Hepatocyte (in vitro differentiated cells): ENCODE measurements around the gene SLC6A11. TPM values are rescaled to one million over a fixed set of nuclear protein-coding genes. Genes with fewer than 3 reads are reported as not detected.
A peak's percentile ranks its signal among the peaks of the same experiment; 100 is the strongest.

ENCODE experiments used
- DNase-seq: peaks from one replicate; pipeline ENCODE4 v3.0.0-alpha.2; 2016; ENCODE audit warnings: low spot score
- H2AFZ ChIP-seq: fragments of 200-600 bp; sonication (generic); 2 replicates; pipeline ENCODE4 v1.6.0; 2016; ENCODE audit warnings: antibody characterized with exemption, mild to moderate bottlenecking
- H3K27ac ChIP-seq: fragments of 200-600 bp; sonication (generic); 2 replicates; pipeline ENCODE4 v1.5.1; 2016; ENCODE audit warnings: mild to moderate bottlenecking
- H3K27me3 ChIP-seq: fragments of 200-600 bp; sonication (generic); 2 replicates; pipeline ENCODE4 v1.6.1; 2016
- H3K36me3 ChIP-seq: fragments of 200-600 bp; sonication (generic); replicated peaks from 2 replicates; pipeline ENCODE4 v1.5.1; 2016; ENCODE audit warnings: low read depth; ENCODE audit not compliant: insufficient read depth
- H3K4me1 ChIP-seq: fragments of 200-600 bp; sonication (generic); 2 replicates; pipeline ENCODE4 v1.5.1; 2016; ENCODE audit warnings: mild to moderate bottlenecking, moderate library complexity; ENCODE audit not compliant: insufficient read depth
- H3K4me2 ChIP-seq: fragments of 200-600 bp; sonication (generic); 2 replicates; pipeline ENCODE4 v1.6.0; 2016
- H3K4me3 ChIP-seq: fragments of 200-600 bp; sonication (generic); 2 replicates; pipeline ENCODE4 v1.5.1; 2016; ENCODE audit warnings: mild to moderate bottlenecking
- H3K79me2 ChIP-seq: fragments of 200-600 bp; sonication (generic); 2 replicates; pipeline ENCODE4 v1.6.0; 2017; ENCODE audit warnings: mild to moderate bottlenecking
- H3K9me2 ChIP-seq: fragments of 200-600 bp; sonication (generic); replicated peaks from 2 replicates; pipeline ENCODE4 v1.6.0; 2017; ENCODE audit warnings: mild to moderate bottlenecking; ENCODE audit not compliant: insufficient read depth
- H3K9me3 ChIP-seq: fragments of 200-600 bp; sonication (generic); 2 replicates; pipeline ENCODE4 v1.5.1; 2016; ENCODE audit warnings: low read depth, mild to moderate bottlenecking
- H4K20me1 ChIP-seq: fragments of 200-600 bp; sonication (generic); 2 replicates; pipeline ENCODE4 v1.6.0; 2016; ENCODE audit warnings: mild to moderate bottlenecking; ENCODE audit not compliant: insufficient read depth, poor library complexity, severe bottlenecking
- CTCF ChIP-seq: fragments of 200-600 bp; sonication (generic); IDR thresholded peaks from 2 replicates; pipeline ENCODE4 v1.5.1; 2016; ENCODE audit warnings: antibody characterized with exemption, mild to moderate bottlenecking; ENCODE audit not compliant: poor library complexity
- EZH2 ChIP-seq: fragments of 200-600 bp; sonication (generic); IDR thresholded peaks from 2 replicates; pipeline ENCODE4 v1.6.1; 2016; ENCODE audit warnings: antibody characterized with exemption, mild to moderate bottlenecking, borderline replicate concordance
- EZH2phosphoT487 ChIP-seq: fragments of 200-600 bp; sonication (generic); IDR thresholded peaks from one replicate; pipeline ENCODE4 v1.6.1; 2018; ENCODE audit warnings: antibody characterized with exemption, mild to moderate bottlenecking, low read depth, moderate library complexity; ENCODE audit not compliant: unreplicated experiment, severe bottlenecking
- WGBS: methylation state at CpG from one replicate; pipeline ENCODE4 v1.1.6; 2016; ENCODE audit warnings: low lambda C conversion rate; ENCODE audit errors: missing lambda C conversion rate; 5-methylcytosine and 5-hydroxymethylcytosine counted together
- polyA plus RNA-seq: library from polyadenylated mRNA; unstranded; fragments of >200 nt; fragmentation: Nextera tagmentation; extraction: Ambion mirVana; gene quantifications from 2 replicates; pipeline ENCODE4 v1.2.1, GENCODE V29; 2016
- total RNA-seq: library from RNA; depleted of rRNA; stranded (reverse); fragments of >200 nt; gene quantifications from 2 replicates; pipeline ENCODE4 v1.2.3, GENCODE V29; 2014

SLC6A11 gene
- total and polyA plus RNA-seq, 2 experiments from 2014 or later = 1.5 to 1.7 TPM

GRCh38 chr3:10941972-10942371 lies 125.9 kb downstream of the SLC6A11 start:
- DNase-seq = no peak
- H3K27ac ChIP-seq = no peak overlapping the region
- no peaks in the 10 kb centered on the region for H4K20me1 ChIP-seq
- H3K4me2 ChIP-seq = no peak overlapping the region
- H3K36me3 ChIP-seq = no peaks in the 10 kb centered on the region
- TF ChIP-seq CTCF = peak; percentile 37
- no peak for TF ChIP-seq EZH2phosphoT487
- TF ChIP-seq EZH2 = no peak
- H3K27me3 ChIP-seq = no peaks in the 10 kb centered on the region
- H3K9me2 ChIP-seq = no peaks in the 10 kb centered on the region
- H3K79me2 ChIP-seq = no peaks in the 10 kb centered on the region
- WGBS = 81% methylated on average over 1 of the region's 1 CpG
- H3K9me3 ChIP-seq = no peaks in the 10 kb centered on the region
- no peak overlapping the region for H2AFZ ChIP-seq
- H3K4me3 ChIP-seq = no peak overlapping the region
- no peaks in the 10 kb centered on the region for H3K4me1 ChIP-seq

GRCh38 chr3:10942690-10943205 lies 126.7 kb downstream of the SLC6A11 start:
- Histone ChIP-seq H3K4me1 (no peaks in the 10 kb centered on the region), H3K36me3 (no peaks in the 10 kb centered on the region), H3K27me3 (peaks cover 2% of the 10 kb centered on the region), H4K20me1 (no peaks in the 10 kb centered on the region), H2AFZ (no peak overlapping the region), H3K79me2 (no peaks in the 10 kb centered on the region), H3K9me2 (no peaks in the 10 kb centered on the region), H3K4me3 (no peak overlapping the region), H3K9me3 (no peaks in the 10 kb centered on the region), H3K4me2 (no peak overlapping the region), H3K27ac (no peak overlapping the region)
- WGBS = 78% methylated on average over 4 of the region's 4 CpGs
- TF ChIP-seq CTCF (no peak), EZH2 (no peak), EZH2phosphoT487 (no peak)
- no peak for DNase-seq

GRCh38 chr3:10944866-10945265 lies 128.8 kb downstream of the SLC6A11 start:
- no peak for TF ChIP-seq EZH2phosphoT487
- TF ChIP-seq CTCF = no peak
- H3K79me2 ChIP-seq = no peaks in the 10 kb centered on the region
- H4K20me1 ChIP-seq = no peaks in the 10 kb centered on the region
- no peak overlapping the region for H3K27ac ChIP-seq
- H2AFZ ChIP-seq = no peak overlapping the region
- no peaks in the 10 kb centered on the region for H3K9me3 ChIP-seq
- H3K36me3 ChIP-seq = no peaks in the 10 kb centered on the region
- H3K27me3 ChIP-seq = peaks cover 2% of the 10 kb centered on the region
- H3K4me3 ChIP-seq = no peak overlapping the region
- no peak overlapping the region for H3K4me2 ChIP-seq
- H3K4me1 ChIP-seq = no peaks in the 10 kb centered on the region
- WGBS = 96% methylated on average over 5 of the region's 8 CpGs
- no peaks in the 10 kb centered on the region for H3K9me2 ChIP-seq
- no peak for DNase-seq
